HG03457 (cell line): ENCODE data around the gene SPSB1.

Experiments
- ATAC-seq: cut with Tn5 transposase; IDR thresholded peaks from one replicate; pipeline ENCODE4 v1.9.1; 2021; ENCODE audit warnings: moderate number of reproducible peaks; ENCODE audit not compliant: unreplicated experiment

Gene SPSB1

DNA sequence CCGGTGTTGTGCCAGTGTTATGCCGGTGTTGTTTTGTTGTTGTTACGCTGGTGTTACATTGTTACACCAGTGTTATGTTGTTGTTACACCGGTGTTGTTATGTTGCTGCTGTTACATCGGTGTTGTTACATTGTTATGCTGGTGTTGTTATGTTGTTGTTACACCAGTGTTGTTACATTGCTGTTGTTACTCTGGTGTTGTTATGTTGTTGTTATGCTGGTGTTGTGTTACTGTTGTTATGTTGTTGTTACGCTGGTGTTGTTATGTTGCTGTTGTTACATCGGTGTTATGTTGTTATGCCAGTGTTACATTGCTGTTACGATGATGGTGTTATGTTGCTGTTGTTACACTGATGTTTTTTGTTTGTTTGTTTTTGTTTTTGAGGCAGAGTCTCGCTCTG lies 34.1 kb upstream of the SPSB1 start:
- no peak for ATAC-seq

DNA sequence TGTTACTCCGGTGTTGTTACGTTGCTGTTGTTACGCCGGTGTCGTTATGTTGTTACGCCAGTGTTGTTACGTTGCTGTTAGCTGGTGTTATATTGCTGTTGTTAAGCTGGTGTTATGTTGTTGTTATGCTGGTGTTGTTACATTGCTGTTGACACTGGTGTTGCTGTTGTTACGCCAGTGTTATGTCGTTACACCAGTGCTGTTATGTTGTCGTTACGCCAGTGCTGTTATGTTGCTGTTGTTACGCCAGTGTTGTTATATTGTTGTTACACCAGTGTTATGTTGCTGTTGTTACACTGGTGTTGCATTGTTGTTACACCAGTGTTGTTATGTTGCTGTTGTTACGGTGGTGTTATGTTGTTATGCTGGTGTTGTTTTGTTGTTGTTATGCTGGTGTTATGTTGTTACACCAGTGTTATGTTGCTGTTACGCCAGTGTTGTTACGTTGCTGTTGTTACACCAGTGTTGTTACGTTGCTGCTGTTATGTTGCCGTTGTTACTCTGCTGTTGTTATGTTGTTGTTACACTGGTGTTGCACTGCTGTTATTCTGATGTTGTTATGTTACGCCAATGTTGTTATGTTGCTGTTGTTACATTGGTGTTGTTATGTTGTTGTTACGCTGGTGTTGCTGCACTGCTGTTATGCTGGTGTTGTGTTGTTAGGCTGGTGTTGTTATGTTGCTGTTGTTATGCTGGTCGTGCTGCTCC lies 32.5 kb upstream of the SPSB1 start:
- ATAC-seq: no peak

- no peak for ATAC-seq
Observed at GRCh38 chr1:9261496-9261895, 31.2 kb upstream of the SPSB1 start.

- no peak for ATAC-seq
Observed at GRCh38 chr1:9262096-9262986, 30.4 kb upstream of the SPSB1 start.

DNA sequence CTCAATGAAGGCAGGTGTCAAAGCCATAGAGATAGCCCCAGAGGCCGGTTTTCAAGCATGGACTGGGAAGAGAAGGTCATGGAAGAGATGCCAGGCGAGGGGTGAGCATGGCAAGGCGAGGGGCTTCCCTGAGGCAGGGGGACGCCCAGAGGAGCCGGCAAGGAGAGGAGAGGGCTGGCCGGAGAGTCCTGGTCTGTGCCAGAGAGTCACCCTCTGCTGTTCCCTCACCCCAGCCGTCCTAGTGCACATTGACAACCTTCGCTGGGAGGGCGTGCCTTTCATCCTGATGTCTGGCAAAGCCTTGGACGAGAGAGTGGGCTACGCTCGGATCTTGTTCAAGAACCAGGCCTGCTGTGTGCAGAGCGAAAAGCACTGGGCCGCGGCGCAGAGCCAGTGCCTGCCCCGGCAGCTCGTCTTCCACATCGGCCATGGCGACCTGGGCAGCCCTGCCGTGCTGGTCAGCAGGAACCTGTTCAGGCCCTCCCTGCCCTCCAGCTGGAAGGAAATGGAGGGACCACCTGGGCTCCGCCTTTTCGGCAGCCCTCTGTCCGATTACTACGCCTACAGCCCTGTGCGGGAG lies 29.3 kb upstream of the SPSB1 start:
- ATAC-seq: no peak

DNA sequence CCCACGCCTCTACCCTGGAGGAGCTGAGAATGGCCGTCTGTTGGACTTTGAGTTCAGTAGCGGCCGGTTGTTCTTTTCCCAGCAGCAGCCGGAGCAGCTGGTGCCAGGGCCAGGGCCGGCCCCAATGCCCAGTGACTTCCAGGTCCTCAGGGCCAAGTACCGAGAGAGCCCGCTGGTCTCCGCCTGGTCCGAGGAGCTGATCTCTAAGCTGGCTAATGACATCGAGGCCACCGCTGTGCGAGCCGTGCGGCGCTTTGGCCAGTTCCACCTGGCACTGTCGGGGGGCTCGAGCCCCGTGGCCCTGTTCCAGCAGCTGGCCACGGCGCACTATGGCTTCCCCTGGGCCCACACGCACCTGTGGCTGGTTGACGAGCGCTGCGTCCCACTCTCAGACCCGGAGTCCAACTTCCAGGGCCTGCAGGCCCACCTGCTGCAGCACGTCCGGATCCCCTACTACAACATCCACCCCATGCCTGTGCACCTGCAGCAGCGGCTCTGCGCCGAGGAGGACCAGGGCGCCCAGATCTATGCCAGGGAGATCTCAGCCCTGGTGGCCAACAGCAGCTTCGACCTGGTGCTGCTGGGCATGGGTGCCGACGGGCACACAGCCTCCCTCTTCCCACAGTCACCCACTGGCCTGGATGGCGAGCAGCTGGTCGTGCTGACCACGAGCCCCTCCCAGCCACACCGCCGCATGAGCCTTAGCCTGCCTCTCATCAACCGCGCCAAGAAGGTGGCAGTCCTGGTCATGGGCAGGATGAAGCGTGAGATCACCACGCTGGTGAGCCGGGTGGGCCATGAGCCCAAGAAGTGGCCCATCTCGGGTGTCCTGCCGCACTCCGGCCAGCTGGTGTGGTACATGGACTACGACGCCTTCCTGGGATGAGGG lies 28.5 kb upstream of the SPSB1 start:
- no peak for ATAC-seq

DNA sequence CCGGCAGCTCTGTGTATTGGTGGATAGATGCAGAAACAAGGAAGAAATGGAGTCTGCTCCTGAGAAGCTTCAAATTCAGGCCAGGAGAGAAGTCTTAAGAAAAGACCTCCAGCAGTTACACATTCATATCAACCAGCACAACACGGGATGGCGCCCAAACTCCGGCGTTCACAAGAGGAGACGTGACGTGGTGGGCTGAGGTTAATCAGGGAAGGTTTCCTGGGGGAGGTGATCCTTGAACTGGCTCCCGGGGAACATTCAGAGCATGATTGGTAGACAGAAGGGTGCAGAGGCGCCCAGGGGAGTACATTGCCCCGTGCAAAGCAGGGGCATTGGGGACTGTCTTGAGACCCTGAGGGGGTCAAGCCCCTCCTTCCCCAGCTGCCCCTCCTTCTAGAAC lies 27.7 kb upstream of the SPSB1 start:
- ATAC-seq: no peak

DNA sequence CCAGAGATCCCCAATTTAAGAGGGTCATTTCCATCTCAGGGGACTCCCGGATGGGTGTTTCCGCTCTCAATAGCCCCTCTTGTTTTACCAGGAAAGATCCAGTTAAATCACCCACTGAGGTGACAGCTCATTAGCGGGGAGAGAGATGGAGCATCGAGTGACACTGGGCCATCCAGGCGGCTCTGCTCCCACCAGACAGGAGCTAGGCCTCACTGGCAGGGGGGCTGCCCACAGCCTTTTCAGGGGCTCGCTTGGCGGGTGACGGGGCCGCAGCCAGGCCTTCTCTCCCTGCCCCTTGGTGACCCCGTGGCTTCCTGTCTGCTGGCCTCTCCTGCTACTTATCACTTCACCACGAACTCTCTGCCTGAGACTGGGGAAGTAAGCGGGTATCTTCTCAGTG lies 26.7 kb upstream of the SPSB1 start:
- no peak for ATAC-seq

- no peak for ATAC-seq
Observed at GRCh38 chr1:9267352-9267686, 25.4 kb upstream of the SPSB1 start.

DNA sequence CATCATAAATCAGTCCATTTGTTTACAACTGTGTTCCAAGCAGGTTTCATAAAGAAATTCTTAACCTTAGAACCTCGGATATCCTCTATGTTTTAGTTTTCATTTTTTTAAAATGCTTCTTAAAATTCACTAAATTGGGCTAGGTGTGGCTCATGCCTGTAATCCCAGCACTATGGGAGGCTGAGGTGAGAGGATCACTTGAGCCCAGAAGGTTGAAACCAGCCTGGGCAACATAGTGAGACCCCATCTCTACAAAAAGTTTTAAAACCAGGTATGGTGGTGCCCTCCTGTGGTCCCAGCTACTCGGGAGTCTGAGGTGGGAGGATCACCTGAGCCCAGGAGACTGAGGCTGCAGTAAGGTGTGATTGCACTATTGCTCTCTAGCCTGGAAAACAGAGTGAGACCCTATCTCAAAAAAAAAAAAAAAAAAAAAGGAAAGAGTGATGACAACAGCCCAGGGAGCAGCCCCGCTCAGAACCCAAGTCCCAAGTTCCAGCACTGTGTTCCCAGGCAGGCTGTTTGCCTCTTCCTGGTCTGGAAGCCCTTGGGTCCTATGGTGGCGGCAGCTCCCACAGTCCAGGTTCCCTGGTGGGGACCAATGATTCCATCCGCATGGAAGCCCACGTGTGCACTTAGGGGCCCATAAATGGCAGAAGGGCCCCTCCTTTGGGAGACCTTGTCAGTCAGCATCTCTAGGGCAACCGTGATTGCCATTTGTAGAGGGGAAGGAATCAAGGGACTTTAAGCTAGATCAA lies 24.7 kb upstream of the SPSB1 start:
- no peak for ATAC-seq

DNA sequence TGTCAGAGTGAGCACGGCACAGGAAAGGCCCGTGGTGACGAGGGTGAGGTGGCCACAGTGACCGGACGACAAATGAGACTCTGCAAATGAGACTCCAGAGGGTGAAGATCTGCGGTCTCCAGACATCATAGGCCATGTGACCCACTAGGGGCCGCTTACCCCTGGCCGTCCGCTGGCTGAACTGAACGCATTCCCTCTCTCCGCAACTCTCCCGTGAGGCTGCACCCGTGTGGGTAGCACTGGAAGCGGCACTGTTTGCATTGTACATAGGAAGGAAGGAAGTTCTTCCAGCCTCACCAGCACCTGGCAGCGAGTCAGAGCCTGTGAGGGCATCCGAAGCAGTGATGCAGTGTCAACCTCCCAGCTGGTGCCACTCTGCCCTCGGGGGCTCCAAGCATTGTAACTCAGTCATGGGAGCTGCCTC lies 23.6 kb upstream of the SPSB1 start:
- ATAC-seq: no peak

DNA sequence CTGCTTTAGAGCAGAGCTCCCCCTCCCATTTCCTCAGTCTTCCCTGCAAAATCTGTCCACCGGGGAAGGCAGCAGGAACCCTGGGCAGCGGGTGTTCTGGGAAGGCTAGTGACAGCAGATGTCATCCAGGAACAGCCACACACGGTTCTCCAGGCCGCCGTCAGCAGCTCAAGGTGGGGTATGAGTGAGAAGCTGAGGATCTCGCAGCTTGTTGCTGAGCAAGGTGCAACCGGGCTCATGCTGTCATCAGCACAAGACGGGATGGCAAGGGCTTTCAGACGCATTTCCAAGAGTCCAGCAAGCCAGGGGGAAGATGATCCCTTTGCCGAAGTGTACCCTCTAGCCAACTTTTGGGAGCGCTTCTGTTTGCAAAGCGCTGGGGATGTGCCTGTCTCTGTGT lies 23.0 kb upstream of the SPSB1 start:
- no peak for ATAC-seq

- ATAC-seq: no peak
Observed at GRCh38 chr1:9270290-9270883, 22.3 kb upstream of the SPSB1 start.

DNA sequence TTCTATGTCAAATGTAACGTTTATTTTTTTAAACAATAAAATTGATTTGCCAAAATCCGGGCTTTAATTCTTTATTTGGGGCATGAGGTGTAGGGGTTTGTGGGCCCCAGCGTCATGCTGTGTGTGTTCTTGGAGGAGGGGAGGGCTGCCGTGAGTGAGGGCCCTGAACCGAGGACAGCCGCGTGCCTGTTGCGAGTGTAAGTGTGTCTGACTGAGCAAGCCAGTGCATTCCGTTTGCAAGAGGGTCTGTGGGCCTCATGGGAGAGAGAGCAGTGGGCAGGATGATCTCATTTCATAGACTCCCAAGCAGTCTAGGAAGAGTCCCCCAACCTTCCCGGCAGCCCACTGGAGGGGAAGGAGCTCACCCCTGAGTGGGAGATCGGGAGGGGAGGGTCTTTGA lies 21.4 kb upstream of the SPSB1 start:
- no peak for ATAC-seq

DNA sequence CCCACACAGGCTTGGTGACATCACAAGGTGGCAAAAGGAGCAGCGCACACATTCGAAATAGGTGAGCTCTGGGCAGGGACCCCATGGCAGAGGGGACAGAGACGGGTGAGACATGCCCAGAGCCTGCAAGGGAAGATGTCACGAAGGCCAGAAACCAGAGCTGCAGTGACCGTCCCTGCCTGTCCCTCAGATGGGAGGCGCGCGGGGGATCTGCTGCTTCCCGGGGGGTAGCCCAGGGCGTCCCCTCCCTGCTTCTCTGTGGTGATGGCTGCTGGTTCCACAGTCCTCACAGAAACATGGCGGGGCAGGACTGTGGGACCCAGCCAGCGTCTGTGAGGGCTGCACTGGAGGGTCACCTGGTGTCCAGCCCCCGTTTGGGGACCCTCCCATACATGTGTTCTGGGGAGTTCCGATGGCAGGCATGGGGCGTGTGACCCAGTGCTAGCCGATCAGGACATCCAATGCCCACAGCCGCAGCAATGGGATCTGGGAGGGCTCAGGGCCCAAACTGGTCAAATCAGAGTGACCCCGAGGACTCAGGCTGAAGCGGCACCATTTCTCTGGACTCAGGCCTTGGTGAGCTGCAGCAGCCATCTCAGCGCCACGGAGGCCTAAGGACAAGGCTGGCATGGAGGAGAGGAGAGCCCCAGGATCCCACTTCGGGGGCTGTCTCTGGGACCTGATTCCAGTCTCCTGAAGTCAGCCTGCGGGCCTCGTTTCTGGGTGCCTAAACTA lies 20.7 kb upstream of the SPSB1 start:
- ATAC-seq: no peak

DNA sequence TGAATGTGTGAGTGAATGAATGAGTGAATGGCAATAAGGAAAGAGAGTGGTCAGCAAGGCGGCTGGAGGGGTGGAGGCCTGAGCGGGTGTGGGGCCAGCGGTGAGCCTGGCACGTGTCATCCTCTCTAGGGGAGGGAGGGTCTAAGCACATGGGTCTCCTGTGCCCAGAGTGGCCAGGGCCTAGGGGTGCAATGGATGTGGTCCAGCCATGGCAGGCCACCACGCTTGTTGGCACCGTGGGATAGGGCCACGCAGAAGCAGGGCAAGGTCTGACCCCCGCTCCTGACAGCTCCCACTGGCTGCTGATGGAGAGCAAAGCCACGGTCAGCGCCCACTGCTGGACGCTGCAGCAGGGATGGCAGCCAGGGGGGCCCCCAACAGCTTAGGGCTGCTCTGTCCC lies 19.5 kb upstream of the SPSB1 start:
- ATAC-seq: no peak

GRCh38 chr1:9275161-9275560 lies 17.5 kb upstream of the SPSB1 start:
- ATAC-seq: no peak

DNA sequence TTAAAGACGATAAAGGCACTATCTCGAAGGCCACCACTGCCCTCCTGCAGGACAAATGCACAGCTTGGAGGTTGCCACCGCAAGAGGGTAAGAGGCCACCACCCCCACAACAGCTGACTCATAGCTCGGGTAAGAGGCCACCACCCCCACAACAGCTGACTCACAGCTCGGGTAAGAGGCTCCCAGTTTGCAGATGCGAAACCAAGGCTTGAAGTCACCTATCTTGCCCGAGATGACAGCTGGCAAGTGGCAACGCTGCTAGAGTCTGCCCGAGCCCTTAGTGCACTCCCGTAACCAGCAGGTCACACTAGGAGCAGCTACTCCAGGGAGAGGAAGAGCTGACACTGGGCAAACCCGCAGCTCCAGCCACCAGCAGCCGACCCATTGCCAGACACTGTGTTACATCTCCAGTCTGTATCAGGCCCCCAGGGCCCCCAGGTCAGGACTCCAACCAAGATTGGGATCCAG lies 17.1 kb upstream of the SPSB1 start:
- peak; percentile 68 for ATAC-seq

DNA sequence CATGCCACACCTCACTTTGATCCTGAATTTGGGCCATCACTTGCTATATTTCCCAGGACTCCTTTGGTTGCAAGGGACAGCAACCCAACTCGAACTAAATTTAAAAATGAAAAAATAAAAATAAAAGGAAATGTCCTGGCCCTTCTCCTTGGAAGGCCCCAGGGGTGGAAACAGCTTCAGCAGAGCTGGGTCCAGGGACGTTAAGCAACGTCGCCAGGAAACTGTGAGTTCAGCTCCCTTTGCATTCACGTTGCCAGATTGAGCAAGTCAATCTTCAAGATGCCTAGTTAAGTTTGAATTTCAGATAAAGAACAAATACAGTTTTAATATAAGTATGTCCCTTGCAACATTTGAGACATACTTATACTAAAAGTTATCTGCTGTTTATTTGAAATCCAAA lies 14.6 kb upstream of the SPSB1 start:
- no peak for ATAC-seq
